Psoas muscle (tissue), 8 donors: ENCODE measurements around the gene ATP5PO. TPM values are rescaled to one million over a fixed set of nuclear protein-coding genes. Genes with fewer than 3 reads are reported as not detected.

Experiments
- ATAC-seq, 4 donors: fragments of 200-7000 bp; cut with Tn5 transposase; one replicate each; pipeline ENCODE4 v1.9.1; 2020; ENCODE audit warnings: moderate library complexity in 3 of 4, mild to moderate bottlenecking in 2 of 4
- DNase-seq, 2 donors: peaks; one replicate each; pipeline ENCODE4 v3.0.0-alpha.2; 2020
- H3K27ac ChIP-seq: fragments of 200-600 bp; one replicate; pipeline ENCODE4 v1.8.0; 2022
- H3K27me3 ChIP-seq, 3 donors: fragments of 200-600 bp in 1 of 3; one replicate each; pipeline versions ENCODE4 v1.6.1 to v1.8.0; 2013 to 2022; ENCODE audit warnings: low read length in 2 of 3, mild to moderate bottlenecking in 2 of 3, moderate library complexity in 1 of 3; ENCODE audit not compliant: insufficient read depth in 3 of 3
- H3K36me3 ChIP-seq, 2 donors: fragments of 200-600 bp in 1 of 2; one replicate each; pipeline versions ENCODE4 v1.6.1 to v1.8.0; 2013 to 2022; ENCODE audit warnings: low read depth in 1 of 2, mild to moderate bottlenecking in 1 of 2, moderate library complexity in 1 of 2; ENCODE audit not compliant: insufficient read depth in 1 of 2
- H3K4me1 ChIP-seq: fragments of 200-600 bp; one replicate; pipeline ENCODE4 v1.8.0; 2022
- H3K4me3 ChIP-seq: fragments of 200-600 bp; one replicate; pipeline ENCODE4 v1.8.0; 2022; ENCODE audit warnings: mild to moderate bottlenecking
- H3K9me3 ChIP-seq: fragments of 200-600 bp; one replicate; pipeline ENCODE4 v1.8.0; 2022
- CTCF ChIP-seq: fragments of 200-600 bp; IDR thresholded peaks from one replicate; pipeline ENCODE4 v1.8.0; 2022; ENCODE audit warnings: antibody characterized with exemption
- WGBS, 3 donors: extraction: QIAGEN DNeasy Blood & Tissue Kit; methylation state at CpG; one replicate each; pipeline versions ENCODE4 v1.1.6 to v1.1.7; 2013; 5-methylcytosine and 5-hydroxymethylcytosine counted together
- intact Hi-C, 2 donors: fragments of 100-400 bp; cut with DNase I; formaldehyde crosslinking; loops; one replicate each; pipeline versions ENCODE4 v1.11.0 to v1.14.2; 2022
- polyA plus RNA-seq, 3 donors: library from polyadenylated mRNA; stranded (reverse); fragments of 200-250 nt; gene quantifications; one replicate each; pipeline ENCODE4 v1.2.3, GENCODE V29; 2013
- total RNA-seq, 4 donors: library from RNA; stranded (reverse); fragmentation: NEBNext Ultra II Directional in 2 of 4; extraction: Animal tissue kit (Norgen Biotek cat#: 25700) in 2 of 4; gene quantifications; one replicate each; pipeline versions ENCODE4 v1.2.1 to v1.2.4, GENCODE V29; 2021 to 2023
- donor health status: healthy with polysubstance abuse.
- donor health status: DM: no; HTN: no; CAD: no; lungs with moderate emphysema.
- donor health status: Bipolar disorder and iron deficiency.
- donor health status: healthy.
- donor health status: DM: yes; HTN: yes; CAD: no.
- donor health status: DM: no; HTN: no; CAD: no.
- donor health status: DM: no; HTN: no; CAD: no.
- donor health status: DM: yes; HTN: yes; CAD: no.

The ATP5PO gene
- total and polyA plus RNA-seq, 7 donors = 294 to 680 (median 473) TPM

GRCh38 chr21:33893917-33894316 lies 21.7 kb downstream of the ATP5PO start:
- WGBS, 3 donors = 64 to 92% (median 84%) methylated on average over 4 of the region's 4 CpGs
- intact Hi-C loops = no loop called here
- no peaks in the 10 kb centered on the region for H3K27me3 ChIP-seq
- DNase-seq (no peak), ATAC-seq (no peak)
- no peak for TF ChIP-seq CTCF
- no peak overlapping the region for H3K27ac ChIP-seq
- no peaks in the 10 kb centered on the region for H3K9me3 ChIP-seq
- peaks cover 0 to 4% of the 10 kb centered on the region in 2 donors for H3K36me3 ChIP-seq
- H3K4me3 ChIP-seq = no peak overlapping the region
- H3K4me1 ChIP-seq = peaks cover 11% of the 10 kb centered on the region

DNA sequence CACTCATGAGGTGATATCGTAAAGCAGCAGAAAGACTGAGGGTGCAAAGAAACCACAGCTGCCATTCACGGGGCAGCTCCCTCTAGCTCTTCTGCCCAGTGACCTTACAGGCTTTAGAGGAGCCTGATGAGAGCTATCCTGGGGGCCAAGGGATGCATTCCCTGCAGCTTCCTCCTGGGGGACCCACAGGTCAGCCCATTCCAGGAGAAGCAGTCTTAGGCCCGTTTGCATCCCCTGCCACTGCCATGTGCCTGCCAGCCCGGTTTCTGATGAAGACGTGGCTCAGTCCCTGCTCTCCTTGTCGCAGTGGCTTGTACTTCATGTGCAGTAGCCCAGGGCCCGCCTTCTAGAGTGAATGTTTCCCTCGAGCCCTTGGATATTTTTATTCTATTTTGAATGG lies 22.8 kb downstream of the ATP5PO start:
- Histone ChIP-seq H3K4me1 (peaks cover 11% of the 10 kb centered on the region), H3K9me3 (no peaks in the 10 kb centered on the region), H3K27ac (no peak overlapping the region), H3K27me3 (no peaks in the 10 kb centered on the region), H3K36me3 (no peaks in the 10 kb centered on the region), H3K4me3 (no peak overlapping the region)
- 80 to 82% (median 81%) methylated on average over 8 of the region's 8 CpGs for WGBS, 3 donors
- TF ChIP-seq CTCF = no peak
- ATAC-seq (no peak), DNase-seq (no peak)
- intact Hi-C loops = no loop called here

DNA sequence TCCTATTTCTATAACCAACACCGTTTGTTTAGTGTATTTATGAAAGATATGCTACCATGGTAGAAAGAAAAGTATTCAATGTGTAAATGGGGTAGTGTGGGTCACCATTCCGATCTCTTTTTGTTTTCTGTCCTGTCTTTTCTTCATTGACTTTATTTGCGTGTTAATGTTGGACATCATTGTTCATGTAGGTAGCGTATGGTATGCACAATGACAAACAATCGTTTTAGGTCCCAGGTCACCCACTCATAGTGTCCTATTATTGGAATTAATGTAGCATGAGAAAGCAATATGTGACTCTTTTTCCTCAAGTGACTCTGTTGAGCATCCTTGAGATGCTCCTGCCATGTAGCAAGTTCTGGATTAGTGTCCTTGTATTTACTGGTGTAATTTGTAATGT lies 25.4 kb downstream of the ATP5PO start:
- Histone ChIP-seq H3K36me3 (no peaks in the 10 kb centered on the region), H3K27ac (no peak overlapping the region), H3K9me3 (no peaks in the 10 kb centered on the region), H3K4me3 (no peak overlapping the region), H3K27me3 (no peaks in the 10 kb centered on the region), H3K4me1 (peaks cover 11% of the 10 kb centered on the region)
- DNase-seq (no peak), ATAC-seq (no peak)
- no peak for TF ChIP-seq CTCF
- intact Hi-C loops = no loop called here
- WGBS, 3 donors = 92 to 94% (median 92%) methylated on average over 5 of the region's 5 CpGs

GRCh38 chr21:33886321-33886720 lies 29.3 kb downstream of the ATP5PO start:
- TF ChIP-seq CTCF = no peak
- Histone ChIP-seq H3K4me3 (no peak overlapping the region), H3K27ac (no peak overlapping the region), H3K27me3 (peaks cover 0 to 2% (median 0%) of the 10 kb centered on the region in 3 donors), H3K36me3 (no peaks in the 10 kb centered on the region), H3K9me3 (no peaks in the 10 kb centered on the region), H3K4me1 (no peaks in the 10 kb centered on the region)
- intact Hi-C loops = no loop called here
- 89 to 92% (median 90%) methylated on average over 11 of the region's 11 CpGs for WGBS, 3 donors
- ATAC-seq = no peak
- no peak for DNase-seq

- ATAC-seq (no peak), DNase-seq (no peak)
- intact Hi-C loops = no loop called here
Measured at GRCh38 chr21:33885172-33885514, 30.5 kb downstream of the ATP5PO start.

More at GRCh38 chr21:33885172-33885514, 30.5 kb downstream of the ATP5PO start:
- Histone ChIP-seq H3K27ac (no peak overlapping the region), H3K4me1 (no peaks in the 10 kb centered on the region), H3K9me3 (no peaks in the 10 kb centered on the region), H3K36me3 (no peaks in the 10 kb centered on the region), H3K4me3 (no peak overlapping the region), H3K27me3 (peaks cover 0 to 2% (median 0%) of the 10 kb centered on the region in 3 donors)
- WGBS, 3 donors = 87 to 95% (median 90%) methylated on average over 7 of the region's 7 CpGs
- no peak for TF ChIP-seq CTCF
